Right renal cortex interstitium (tissue), 3 donors: Measurements from ENCODE around the gene DHX58. TPM values are rescaled to one million over a fixed set of nuclear protein-coding genes. Genes with fewer than 3 reads are reported as not detected.

ENCODE experiments used
- DNase-seq, 3 donors: peaks; one replicate each; pipeline ENCODE4 v3.0.0-alpha.2; 2013; ENCODE audit warnings: low read depth in 3 of 3, low spot score in 2 of 3
- polyA plus RNA-seq, 3 donors: library from polyadenylated mRNA; unstranded; fragments of 120-200 nt; gene quantifications; one replicate each; pipeline ENCODE4 v1.2.1, GENCODE V29; 2013; ENCODE audit not compliant: insufficient read length in 3 of 3

The DHX58 gene
- polyA plus RNA-seq, 3 donors, result 6.9 to 8.6 (median 7.4) TPM

- DNase-seq, result no peak
Measured at GRCh38 chr17:42087736-42088705, 24.5 kb downstream of the DHX58 start.

- DNase-seq, result no peak
Measured at GRCh38 chr17:42087042-42087701, 25.3 kb downstream of the DHX58 start.

GRCh38 chr17:42081516-42082129, 30.9 kb downstream of the DHX58 start:
- DNase-seq, result no peak

- DNase-seq, result no peak
Measured at GRCh38 chr17:42079541-42079940, 33.0 kb downstream of the DHX58 start.

GRCh38 chr17:42078396-42079043, 34.0 kb downstream of the DHX58 start:
- DNase-seq, result no peak

GRCh38 chr17:42077755-42078154, 34.8 kb downstream of the DHX58 start:
- DNase-seq, result no peak

GRCh38 chr17:42076797-42077559, 35.5 kb downstream of the DHX58 start:
- no peak for DNase-seq

- no peak for DNase-seq
Measured at GRCh38 chr17:42075789-42076188, 36.7 kb downstream of the DHX58 start.

GRCh38 chr17:42072323-42073187, 40.0 kb downstream of the DHX58 start:
- no peak for DNase-seq

- no peak for DNase-seq
Measured at GRCh38 chr17:42071810-42072209, 40.7 kb downstream of the DHX58 start.

GRCh38 chr17:42068979-42069378, 43.5 kb downstream of the DHX58 start:
- no peak for DNase-seq

GRCh38 chr17:42067371-42068091, 45.0 kb downstream of the DHX58 start:
- DNase-seq, result no peak

GRCh38 chr17:42065201-42065600, 47.3 kb downstream of the DHX58 start:
- DNase-seq, result no peak

- DNase-seq, result no peak
Measured at GRCh38 chr17:42062681-42063080, 49.8 kb downstream of the DHX58 start.

- DNase-seq, result no peak
Measured at GRCh38 chr17:42061646-42062487, 50.6 kb downstream of the DHX58 start.

GRCh38 chr17:42060231-42060630, 52.3 kb downstream of the DHX58 start:
- DNase-seq, result no peak

GRCh38 chr17:42059815-42060214, 52.7 kb downstream of the DHX58 start:
- no peak for DNase-seq

GRCh38 chr17:42058063-42058462, 54.5 kb downstream of the DHX58 start:
- no peak for DNase-seq
